Cardiac muscle cell (in vitro differentiated cells and primary cell): ENCODE data around the gene FAM107B. TPM values are rescaled to one million over a fixed set of nuclear protein-coding genes. Genes with fewer than 3 reads are reported as not detected.
A peak's percentile ranks its signal among the peaks of the same experiment; 100 is the strongest.

ENCODE experiments used
- DNase-seq, 2 donors: peaks; one replicate each; pipeline versions ENCODE4 v3.0.0 to v3.0.0-alpha.2; 2010 to 2017; ENCODE audit warnings: low read depth in 1 of 2, low spot score in 1 of 2
- H3K27ac ChIP-seq: fragments of 200-600 bp; sonication (generic); 2 replicates; pipeline ENCODE4 v1.5.1; 2016
- H3K27me3 ChIP-seq: fragments of 200-600 bp; sonication (generic); 2 replicates; pipeline ENCODE4 v1.6.0; 2016; ENCODE audit warnings: control low read depth
- H3K36me3 ChIP-seq: fragments of 200-600 bp; sonication (generic); 2 replicates; pipeline ENCODE4 v1.5.1; 2016; ENCODE audit warnings: control low read depth
- H3K4me1 ChIP-seq: fragments of 200-600 bp; sonication (generic); 2 replicates; pipeline ENCODE4 v1.8.1; 2017; ENCODE audit warnings: low read depth, mild to moderate bottlenecking, mixed run types
- H3K4me3 ChIP-seq: fragments of 200-600 bp; sonication (generic); 2 replicates; pipeline ENCODE4 v1.5.1; 2016; ENCODE audit warnings: mild to moderate bottlenecking
- H3K9me3 ChIP-seq: fragments of 200-600 bp; sonication (generic); 2 replicates; pipeline ENCODE4 v1.5.1; 2017; ENCODE audit warnings: low read depth, mild to moderate bottlenecking, control low read depth
- CTCF ChIP-seq: IDR thresholded peaks from 2 replicates; pipeline ENCODE4 v1.5.1; 2012; ENCODE audit warnings: low read depth, mild to moderate bottlenecking, low read length
- polyA plus RNA-seq: library from polyadenylated mRNA; unstranded; fragments of >200 nt; fragmentation: Nextera tagmentation; extraction: Ambion mirVana; gene quantifications from 2 replicates; pipeline ENCODE4 v1.2.1, GENCODE V29; 2016
- total RNA-seq: library from RNA; depleted of rRNA; stranded (reverse); fragments of >200 nt; gene quantifications from 2 replicates; pipeline ENCODE4 v1.2.3, GENCODE V29; 2016

The FAM107B gene
- total and polyA plus RNA-seq, 2 experiments from 2014 or later: 6.0 to 9.6 TPM

GRCh38 chr10:14803827-14804226, 29.1 kb upstream of the FAM107B start:
- Histone ChIP-seq H3K9me3 (no peaks in the 10 kb centered on the region), H3K27ac (no peak overlapping the region), H3K36me3 (no peaks in the 10 kb centered on the region), H3K4me1 (no peaks in the 10 kb centered on the region), H3K4me3 (no peak overlapping the region), H3K27me3 (no peaks in the 10 kb centered on the region)
- no peak for DNase-seq
- no peak for TF ChIP-seq CTCF

- Histone ChIP-seq H3K36me3 (no peaks in the 10 kb centered on the region), H3K4me3 (no peak overlapping the region), H3K4me1 (no peaks in the 10 kb centered on the region), H3K9me3 (no peaks in the 10 kb centered on the region), H3K27me3 (peaks cover 4% of the 10 kb centered on the region), H3K27ac (no peak overlapping the region)
- peak; percentile 6 for TF ChIP-seq CTCF
- DNase-seq: peak in 1 of 2 donors; percentile 20
These were observed 27.0 kb upstream of the FAM107B start for GRCh38 chr10:14801723-14802122.

GRCh38 chr10:14800397-14800796, 25.7 kb upstream of the FAM107B start:
- no peak overlapping the region for H3K27ac ChIP-seq
- no peak overlapping the region for H3K4me3 ChIP-seq
- no peaks in the 10 kb centered on the region for H3K36me3 ChIP-seq
- no peaks in the 10 kb centered on the region for H3K9me3 ChIP-seq
- no peaks in the 10 kb centered on the region for H3K4me1 ChIP-seq
- DNase-seq: no peak
- H3K27me3 ChIP-seq: peaks cover 4% of the 10 kb centered on the region
- no peak for TF ChIP-seq CTCF

GRCh38 chr10:14798636-14799035, 23.9 kb upstream of the FAM107B start:
- TF ChIP-seq CTCF: no peak
- peaks cover 4% of the 10 kb centered on the region for H3K27me3 ChIP-seq
- H3K27ac ChIP-seq: no peak overlapping the region
- DNase-seq: no peak
- H3K36me3 ChIP-seq: no peaks in the 10 kb centered on the region
- H3K9me3 ChIP-seq: no peaks in the 10 kb centered on the region
- no peak overlapping the region for H3K4me3 ChIP-seq
- no peaks in the 10 kb centered on the region for H3K4me1 ChIP-seq

- Histone ChIP-seq H3K4me3 (no peak overlapping the region), H3K27me3 (no peaks in the 10 kb centered on the region), H3K9me3 (no peaks in the 10 kb centered on the region), H3K36me3 (no peaks in the 10 kb centered on the region), H3K27ac (no peak overlapping the region), H3K4me1 (no peaks in the 10 kb centered on the region)
- DNase-seq: no peak
- no peak for TF ChIP-seq CTCF
These were observed 13.2 kb upstream of the FAM107B start for GRCh38 chr10:14787938-14788337.
